Suprapubic skin (tissue), 4 donors: Measurements from ENCODE around the gene TMEM131L. TPM values are rescaled to one million over a fixed set of nuclear protein-coding genes. Genes with fewer than 3 reads are reported as not detected.

Experiments
- DNase-seq, 2 donors: peaks; one replicate each; pipeline ENCODE4 v3.0.0-alpha.2; 2019; ENCODE audit warnings: low spot score in 2 of 2
- H3K27ac ChIP-seq: fragments of 200-600 bp; sonication (generic); one replicate; pipeline ENCODE4 v1.5.1; 2019
- H3K27me3 ChIP-seq: fragments of 200-600 bp; sonication (generic); one replicate; pipeline ENCODE4 v1.5.1; 2019
- H3K36me3 ChIP-seq: fragments of 200-600 bp; sonication (generic); one replicate; pipeline ENCODE4 v1.5.1; 2019
- H3K4me1 ChIP-seq: fragments of 200-600 bp; sonication (generic); one replicate; pipeline ENCODE4 v1.5.1; 2019
- H3K4me3 ChIP-seq: fragments of 200-600 bp; sonication (generic); one replicate; pipeline ENCODE4 v1.5.1; 2019; ENCODE audit warnings: mild to moderate bottlenecking
- H3K9me3 ChIP-seq: fragments of 200-600 bp; sonication (generic); one replicate; pipeline ENCODE4 v1.5.1; 2019
- CTCF ChIP-seq, 2 donors: fragments of 200-600 bp in 1 of 2; fragments of 450-650 bp in 1 of 2; sonication (generic) in 1 of 2; IDR thresholded peaks; one replicate each; pipeline ENCODE4 v1.5.1; 2016 to 2019; ENCODE audit warnings: antibody characterized with exemption in 2 of 2, mild to moderate bottlenecking in 1 of 2, moderate library complexity in 1 of 2
- EP300 ChIP-seq: sonication (generic); formaldehyde crosslinking; IDR thresholded peaks from one replicate; pipeline ENCODE4 v1.6.1; 2017; ENCODE audit warnings: antibody characterized with exemption
- POLR2A ChIP-seq, 2 donors: fragments of 450-650 bp; IDR thresholded peaks; one replicate each; pipeline ENCODE4 v1.6.1; 2017; ENCODE audit warnings: antibody characterized with exemption in 2 of 2, mild to moderate bottlenecking in 2 of 2, moderate library complexity in 2 of 2
- POLR2AphosphoS5 ChIP-seq, 3 donors: sonication (generic); formaldehyde crosslinking; IDR thresholded peaks; one replicate each; pipeline ENCODE4 v1.6.1; 2017; ENCODE audit warnings: antibody characterized with exemption in 3 of 3
- WGBS: methylation state at CpG from one replicate; pipeline ENCODE4 v1.1.5; 2018; 5-methylcytosine and 5-hydroxymethylcytosine counted together
- total RNA-seq, 4 donors: library from RNA; depleted of rRNA; stranded (reverse); fragments of >200 nt; gene quantifications; one replicate each; pipeline ENCODE4 v1.1.0, GENCODE V29; 2016

TMEM131L gene
- total RNA-seq, 4 donors from 2014 or later: 13.5 to 25.0 (median 17.2) TPM

GRCh38 chr4:153553155-153553818 is 87.1 kb downstream of the TMEM131L start:
- no peak for DNase-seq
- Histone ChIP-seq H3K27ac (no peak overlapping the region), H3K9me3 (no peaks in the 10 kb centered on the region), H3K27me3 (no peaks in the 10 kb centered on the region), H3K4me1 (peaks cover 4% of the 10 kb centered on the region), H3K4me3 (no peak overlapping the region), H3K36me3 (peaks cover 11% of the 10 kb centered on the region)
- 63% methylated on average over 6 of the region's 6 CpGs for WGBS
- TF ChIP-seq CTCF (IDR thresholded peaks at IDR 0.05): no peak
- TF ChIP-seq POLR2A (IDR thresholded peaks at IDR 0.05): no peak
- TF ChIP-seq POLR2AphosphoS5 (IDR thresholded peaks at IDR 0.05): no peak
- no peak for TF ChIP-seq EP300

- Histone ChIP-seq H3K36me3 (peaks cover 11% of the 10 kb centered on the region), H3K4me1 (peaks cover 4% of the 10 kb centered on the region), H3K27ac (no peak overlapping the region), H3K4me3 (no peak overlapping the region), H3K9me3 (no peaks in the 10 kb centered on the region), H3K27me3 (no peaks in the 10 kb centered on the region)
- TF ChIP-seq POLR2AphosphoS5 (IDR thresholded peaks at IDR 0.05) (no peak), CTCF (IDR thresholded peaks at IDR 0.05) (no peak), EP300 (no peak), POLR2A (IDR thresholded peaks at IDR 0.05) (no peak)
- DNase-seq: no peak
Measured at GRCh38 chr4:153553819-153554170, 87.6 kb downstream of the TMEM131L start.

DNA sequence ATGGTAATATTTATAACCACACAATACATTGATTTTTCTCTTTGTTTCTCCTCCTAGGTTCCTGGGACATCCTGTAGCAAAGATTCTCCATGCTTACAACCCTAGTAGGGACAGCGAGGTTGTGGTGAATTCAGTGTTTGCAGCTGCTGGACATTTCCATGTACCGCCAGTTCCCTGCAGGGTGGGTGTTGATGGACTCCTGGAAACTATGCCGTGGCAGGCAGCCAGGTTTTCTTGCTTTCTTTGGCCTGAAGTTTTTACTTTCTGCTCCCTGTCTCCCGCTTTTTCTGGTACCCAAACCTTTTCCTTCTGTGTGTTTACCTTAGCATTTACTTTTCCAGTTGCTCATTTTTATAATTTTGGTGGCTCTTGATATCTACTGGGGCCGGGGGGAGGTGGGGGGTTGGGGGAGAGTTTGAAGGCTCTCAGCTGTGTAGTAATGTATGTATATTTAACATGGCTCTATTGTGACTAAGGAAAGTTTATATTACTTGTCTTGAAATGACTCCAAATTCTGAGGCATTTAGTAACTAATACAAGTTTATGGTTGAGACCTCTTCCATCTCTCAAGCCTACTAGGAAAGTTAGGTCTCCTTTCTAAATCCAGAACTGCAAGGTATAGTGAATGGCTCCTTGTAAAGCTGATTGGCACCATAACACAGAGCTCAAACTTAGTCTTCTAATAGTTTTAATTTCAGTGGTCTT is 89.7 kb downstream of the TMEM131L start:
- no peaks in the 10 kb centered on the region for H3K27me3 ChIP-seq
- DNase-seq: no peak
- TF ChIP-seq POLR2A (IDR thresholded peaks at IDR 0.05): no peak
- TF ChIP-seq EP300: no peak
- no peak for TF ChIP-seq POLR2AphosphoS5 (IDR thresholded peaks at IDR 0.05)
- TF ChIP-seq CTCF (IDR thresholded peaks at IDR 0.05): no peak
- H3K4me3 ChIP-seq: no peak overlapping the region
- 40% methylated on average over 5 of the region's 5 CpGs for WGBS
- no peaks in the 10 kb centered on the region for H3K9me3 ChIP-seq
- H3K36me3 ChIP-seq: peaks cover 10% of the 10 kb centered on the region
- H3K4me1 ChIP-seq: peaks cover 4% of the 10 kb centered on the region
- no peak overlapping the region for H3K27ac ChIP-seq

DNA sequence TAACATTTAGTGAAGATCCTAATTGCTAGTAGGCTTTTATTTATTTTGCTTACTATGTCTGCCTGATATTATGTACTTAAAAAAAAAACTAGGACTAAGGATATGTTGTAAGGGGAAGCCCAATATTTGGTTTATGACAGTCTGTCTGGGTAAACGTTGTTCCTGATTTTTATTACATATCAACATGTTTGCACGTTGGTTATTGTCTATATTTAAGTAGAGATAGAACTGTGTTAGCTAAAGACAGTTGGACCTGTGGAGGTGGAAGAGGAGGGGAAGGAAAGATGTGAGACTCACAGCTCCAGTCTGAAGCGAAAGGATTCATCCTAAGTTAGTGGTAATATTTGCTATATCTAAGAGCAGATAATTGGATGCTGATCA is 90.3 kb downstream of the TMEM131L start:
- TF ChIP-seq POLR2A (IDR thresholded peaks at IDR 0.05) (no peak), CTCF (IDR thresholded peaks at IDR 0.05) (no peak), EP300 (no peak), POLR2AphosphoS5 (IDR thresholded peaks at IDR 0.05) (no peak)
- H3K36me3 ChIP-seq: peaks cover 5% of the 10 kb centered on the region
- H3K4me3 ChIP-seq: no peak overlapping the region
- no peak for DNase-seq
- no peaks in the 10 kb centered on the region for H3K27me3 ChIP-seq
- WGBS: 72% methylated on average over 3 of the region's 3 CpGs
- no peak overlapping the region for H3K27ac ChIP-seq
- no peaks in the 10 kb centered on the region for H3K9me3 ChIP-seq
- peaks cover 4% of the 10 kb centered on the region for H3K4me1 ChIP-seq

GRCh38 chr4:153560908-153561307 is 94.7 kb downstream of the TMEM131L start:
- H3K4me1 ChIP-seq: peaks cover 5% of the 10 kb centered on the region
- no peak for TF ChIP-seq EP300
- no peak for TF ChIP-seq POLR2AphosphoS5 (IDR thresholded peaks at IDR 0.05)
- no peak for TF ChIP-seq CTCF (IDR thresholded peaks at IDR 0.05)
- TF ChIP-seq POLR2A (IDR thresholded peaks at IDR 0.05): no peak
- H3K36me3 ChIP-seq: peaks cover 5% of the 10 kb centered on the region
- DNase-seq: no peak
- no peak overlapping the region for H3K27ac ChIP-seq
- H3K9me3 ChIP-seq: no peaks in the 10 kb centered on the region
- no peak overlapping the region for H3K4me3 ChIP-seq
- H3K27me3 ChIP-seq: no peaks in the 10 kb centered on the region
- 69% methylated on average over 1 of the region's 1 CpG for WGBS
